ENCODE data around the gene GAA. TPM values are rescaled to one million over a fixed set of nuclear protein-coding genes. Genes with fewer than 3 reads are reported as not detected.

Gene GAA
- polyA plus RNA-seq, 1 of the 3 experiments (the other 2 are of a cell fraction) = 27.3 TPM

- Histone ChIP-seq H3K79me2 (ENCODE audit: insufficient read depth) (no peaks in the 10 kb centered on the region), H3F3A (replicated peaks; ENCODE audit: insufficient read depth) (no peaks in the 10 kb centered on the region), H4K20me1 (ENCODE audit: insufficient read depth) (no peaks in the 10 kb centered on the region), H3K4me3 (ENCODE audit: low read depth in 2 of 2, low read length in 1 of 2) (no peak overlapping the region), H3K27me3 (ENCODE audit: insufficient read depth) (no peaks in the 10 kb centered on the region), H3K27ac (ENCODE audit: low read depth in 2 of 2, low read length in 1 of 2) (no peak overlapping the region), H3K36me3 (replicated peaks in 1 of 2; ENCODE audit: control insufficient read depth in 1 of 2, insufficient read depth in 2 of 2, low read length in 1 of 2) (no peaks in the 10 kb centered on the region), H2AFZ (ENCODE audit: low read depth) (peak overlapping the region; percentile 30; the same call in 1 of the 2 replicates), H3K9ac (no peak overlapping the region), H3K4me2 (no peak overlapping the region), H3K4me1 (ENCODE audit: control insufficient read depth in 1 of 2, insufficient read depth in 2 of 2, low read depth in 1 of 2, low read length in 1 of 2) (peaks cover 0 to 6% of the 10 kb centered on the region in 2 experiments; a peak in 1 of 4 replicates), H3K9me3 (no peaks in the 10 kb centered on the region), H3K9me2 (no peaks in the 10 kb centered on the region)
- POLR2A ChIA-PET = interaction anchor here (0.9 kb wide), 1 partner anchor 18 kb away, joined by 3 read pairs; the partner anchor contains the start of gene GAA
- DNase-seq = no peak
- 79% methylated on average over 12 of the region's 13 CpGs for WGBS (ENCODE audit: low lambda C conversion rate)
- TF ChIP-seq JUND (IDR thresholded peaks at IDR 0.05) (no peak), RFX5 (IDR thresholded peaks at IDR 0.05; ENCODE audit: low read length) (no peak), CHD2 (IDR thresholded peaks at IDR 0.05; ENCODE audit: low read length, partially characterized antibody) (no peak), USF2 (IDR thresholded peaks at IDR 0.05; ENCODE audit: borderline replicate concordance, low read depth, low read length) (no peak), FOXJ3 (CRISPR knock-in tag; IDR thresholded peaks at IDR 0.05) (no peak), TCF12 (IDR thresholded peaks at IDR 0.05) (no peak), SIN3A (IDR thresholded peaks at IDR 0.05; ENCODE audit: borderline replicate concordance, low read depth, low read length) (no peak), ZBTB33 (IDR thresholded peaks at IDR 0.05; ENCODE audit: borderline replicate concordance, low read depth) (no peak), EZH2phosphoT487 (IDR thresholded peaks at IDR 0.05; ENCODE audit: borderline replicate concordance, low read depth) (no peak), RCOR1 (IDR thresholded peaks at IDR 0.05; ENCODE audit: low read length) (no peak), SMC3 (IDR thresholded peaks at IDR 0.05; ENCODE audit: low read depth, low read length) (no peak), POLR2AphosphoS5 (IDR thresholded peaks at IDR 0.05; ENCODE audit: low read depth, low read length) (no peak), MAX (IDR thresholded peaks at IDR 0.05; ENCODE audit: low read depth) (no peak), YY1 (IDR thresholded peaks at IDR 0.05; ENCODE audit: low read depth) (no peak), USF1 (IDR thresholded peaks at IDR 0.05; ENCODE audit: borderline replicate concordance, low read depth) (no peak), CTCF (IDR thresholded peaks at IDR 0.05) (no peak), EP300 (IDR thresholded peaks at IDR 0.05; ENCODE audit: borderline replicate concordance in 1 of 2, low read depth in 1 of 2, low read length in 1 of 2) (no peak), NFIC (IDR thresholded peaks at IDR 0.05; ENCODE audit: borderline replicate concordance) (no peak)
- CTCF ChIA-PET = interaction anchor here (0.6 to 4.7 kb wide), 70 partner anchors 9 to 344 kb away, joined by 3 to 86 read pairs (median 5); partner anchors contain the start of genes EIF4A3, ENDOV and GAA
Measured at GRCh38 chr17:80083136-80083661, 18.2 kb upstream of the GAA start.
